COLO668 (cell line): ENCODE data around the gene FILIP1L.

Experiments
- DNase-seq: peaks from one replicate; lab custom pipeline; 2025; ENCODE audit not compliant: unreplicated experiment; lab: John Stamatoyannopoulos, UW

Gene FILIP1L

GRCh38 chr3:100125161-100125938 lies 11.0 kb upstream of the FILIP1L start:
- no peak for DNase-seq

- DNase-seq: no peak
These were observed 10.0 kb upstream of the FILIP1L start for GRCh38 chr3:100124201-100124761.

DNA sequence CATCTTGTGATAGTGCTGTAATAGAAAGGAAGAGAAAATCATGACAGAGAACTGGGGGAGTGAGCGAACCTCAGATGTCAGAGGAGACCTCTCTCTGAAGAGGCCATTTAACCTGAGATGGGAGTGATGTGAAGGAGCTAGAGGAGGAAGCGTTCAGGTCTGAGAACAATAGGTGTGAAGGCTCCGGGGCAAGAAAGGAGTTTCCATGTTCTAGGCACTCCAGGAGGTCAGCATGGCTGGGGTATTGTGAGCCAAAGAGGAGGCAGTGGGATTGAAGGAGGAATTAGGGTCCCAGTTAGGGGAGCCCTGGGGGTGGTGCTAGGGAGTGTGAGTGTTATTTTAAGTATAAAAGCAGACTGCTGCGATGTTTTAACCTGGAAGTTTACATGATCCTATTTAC lies 8.8 kb upstream of the FILIP1L start:
- no peak for DNase-seq

DNA sequence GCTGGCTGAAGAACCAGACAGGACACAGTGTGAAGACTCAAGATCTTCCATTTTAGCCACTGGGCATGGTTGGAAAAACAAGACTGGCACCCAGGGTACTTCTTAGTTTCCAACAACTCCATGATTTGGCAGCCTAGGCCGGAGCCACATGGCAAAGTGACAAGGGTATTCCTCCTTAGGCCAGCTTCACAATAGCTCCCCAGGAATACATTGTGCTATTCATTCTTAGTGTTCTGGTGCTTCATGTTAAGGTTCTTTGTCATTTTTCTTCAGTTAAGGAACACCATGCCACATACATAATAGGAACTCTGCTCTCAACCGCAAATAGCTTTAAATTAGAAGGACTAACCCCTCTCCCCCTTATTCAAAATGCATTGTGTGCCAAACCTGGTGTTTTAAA lies 8.0 kb upstream of the FILIP1L start:
- no peak for DNase-seq

DNA sequence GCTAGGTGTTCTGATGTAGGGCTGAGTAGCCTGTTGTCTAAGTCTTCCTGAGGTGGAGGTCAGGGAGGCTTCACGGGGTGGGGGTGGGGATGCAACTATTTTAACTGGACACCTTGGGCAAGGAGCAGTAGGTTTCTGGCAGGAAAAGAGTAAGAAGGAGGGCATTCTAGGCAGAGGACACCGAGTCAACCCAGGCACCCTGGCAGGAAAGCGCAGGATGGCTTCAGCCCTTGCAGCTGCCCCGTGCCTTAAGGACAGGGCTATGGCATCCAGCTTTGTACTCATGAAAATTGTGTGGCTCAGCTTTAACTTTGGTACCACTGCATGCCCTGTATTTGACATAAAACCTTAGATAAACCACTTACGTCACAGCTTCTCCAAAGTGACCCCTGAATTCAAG lies 6.4 kb upstream of the FILIP1L start:
- no peak for DNase-seq

- no peak for DNase-seq
These were observed 5.7 kb upstream of the FILIP1L start for GRCh38 chr3:100120012-100120411.

DNA sequence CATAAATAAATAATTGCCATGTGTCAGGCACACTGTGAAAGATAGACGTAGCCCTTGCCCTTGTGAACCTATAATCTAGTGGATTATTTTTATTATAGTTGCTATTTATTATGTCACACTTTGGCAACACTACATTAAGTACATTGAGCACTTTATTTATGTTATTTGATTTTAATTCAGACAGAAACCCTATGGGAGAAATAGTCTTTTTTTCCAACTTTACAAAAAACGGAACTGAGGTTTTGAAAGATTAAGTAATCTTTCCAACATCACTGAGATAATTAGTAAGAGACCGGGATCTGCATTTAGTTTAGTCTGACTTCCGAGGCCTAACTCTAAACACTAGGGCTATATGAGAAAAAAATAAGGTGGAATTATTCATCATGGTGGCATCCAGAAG lies 2.8 kb upstream of the FILIP1L start:
- DNase-seq: no peak

GRCh38 chr3:100113723-100114412 lies 433 bp downstream of the FILIP1L start:
- no peak for DNase-seq

- no peak for DNase-seq
These were observed 2.6 kb downstream of the FILIP1L start for GRCh38 chr3:100111728-100112127.

GRCh38 chr3:100110162-100110561 lies 4.1 kb downstream of the FILIP1L start:
- no peak for DNase-seq

DNA sequence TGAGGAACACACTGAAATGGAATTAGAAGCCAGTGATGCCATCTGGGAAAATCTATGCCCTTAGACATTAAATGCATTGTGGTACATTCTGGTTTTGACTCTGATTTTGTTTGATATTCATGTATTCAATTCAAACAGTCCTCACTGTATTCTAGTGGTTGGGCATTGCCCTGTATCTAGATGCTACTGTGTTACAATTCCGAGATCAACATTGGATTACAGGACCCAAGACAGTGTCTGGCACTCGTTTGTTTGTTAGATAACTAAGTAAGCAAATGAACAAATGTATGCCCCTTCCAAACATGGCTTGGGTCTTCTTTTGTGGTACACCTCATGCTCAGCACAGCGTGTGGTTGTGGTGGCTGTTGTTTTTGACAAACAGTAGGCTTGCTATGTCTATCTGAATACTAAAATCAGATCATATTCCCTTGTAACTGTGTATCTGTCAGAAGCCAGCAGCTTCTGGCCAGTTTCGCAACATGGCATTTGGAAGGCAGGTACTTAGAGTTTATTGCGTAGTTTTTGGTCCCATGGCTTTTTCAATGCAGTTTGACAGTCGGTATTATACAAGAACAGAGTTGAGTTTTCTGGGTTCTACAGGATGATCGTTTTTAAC lies 5.7 kb downstream of the FILIP1L start:
- no peak for DNase-seq

DNA sequence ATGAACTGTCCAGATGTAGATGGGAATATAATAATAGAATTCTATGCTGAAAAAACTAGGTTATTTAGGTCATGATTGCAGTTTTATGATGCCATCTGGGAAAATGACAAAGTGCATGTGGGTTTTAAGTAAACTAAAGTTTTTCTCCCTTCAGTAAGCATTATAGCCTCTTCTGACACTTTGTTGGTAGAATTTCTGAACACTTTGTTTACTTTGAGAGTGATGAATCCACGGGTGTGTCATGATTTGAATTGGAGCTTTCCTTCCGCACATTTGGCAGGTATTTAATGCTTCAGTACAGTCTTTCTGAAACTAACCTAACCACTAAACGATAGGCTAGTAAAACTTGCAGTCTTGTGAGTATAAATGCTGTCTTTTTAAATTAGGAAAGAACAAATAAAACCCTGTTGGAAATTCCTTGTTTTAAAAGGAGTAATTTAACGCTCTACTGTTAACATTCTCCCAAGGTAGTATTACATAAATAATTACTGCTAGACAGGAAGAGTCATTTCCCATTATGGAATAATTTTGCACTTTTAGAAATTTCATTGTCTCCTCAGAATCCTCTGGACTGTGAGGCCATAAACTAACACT lies 7.0 kb downstream of the FILIP1L start:
- no peak for DNase-seq

DNA sequence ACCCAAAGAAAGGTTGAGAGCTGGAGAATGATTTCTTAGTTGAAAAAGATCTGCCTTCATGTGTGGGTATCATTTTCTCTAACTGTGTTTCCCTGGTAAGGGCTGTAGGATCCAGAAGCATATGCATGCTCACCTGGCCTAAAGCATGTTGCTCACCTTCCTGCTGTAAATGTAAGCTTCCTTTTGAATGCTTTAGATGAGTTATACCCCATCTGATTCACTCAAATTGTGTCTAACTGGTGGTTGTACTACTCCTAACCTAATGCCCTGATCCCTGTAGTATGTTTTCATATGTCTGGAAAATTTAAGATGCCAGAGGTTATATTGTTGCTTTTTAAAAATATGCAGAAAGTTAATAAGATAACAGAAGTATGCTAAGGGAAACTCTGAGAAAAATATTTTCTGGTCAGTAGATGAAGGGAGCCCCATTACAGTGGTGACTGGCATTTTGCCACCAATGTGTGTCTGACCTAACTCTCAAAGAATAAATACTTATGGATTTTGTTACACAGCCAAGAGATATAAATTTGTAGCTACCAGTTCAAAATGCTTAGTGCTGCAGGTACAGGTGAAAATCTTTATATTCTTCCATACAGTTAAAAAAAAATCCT lies 7.7 kb downstream of the FILIP1L start:
- DNase-seq: no peak

DNA sequence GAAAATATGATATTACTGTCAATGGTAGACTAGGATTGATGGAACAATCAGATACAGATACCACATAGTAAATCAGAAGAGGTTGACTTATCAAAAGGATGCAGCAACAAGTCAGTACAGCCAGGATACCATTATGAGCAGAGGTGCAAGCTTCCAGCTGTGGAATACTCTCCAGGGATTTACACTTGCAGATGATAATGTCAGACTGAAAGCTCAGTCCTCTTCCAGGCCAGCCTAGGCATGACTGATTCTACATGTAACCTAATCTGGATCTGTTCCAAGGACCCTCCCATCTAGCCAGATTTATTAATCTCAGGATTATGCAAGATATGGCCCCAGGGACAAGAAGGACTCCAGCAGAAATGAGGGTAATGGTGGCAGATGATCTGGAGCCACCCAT lies 8.2 kb downstream of the FILIP1L start:
- no peak for DNase-seq

DNA sequence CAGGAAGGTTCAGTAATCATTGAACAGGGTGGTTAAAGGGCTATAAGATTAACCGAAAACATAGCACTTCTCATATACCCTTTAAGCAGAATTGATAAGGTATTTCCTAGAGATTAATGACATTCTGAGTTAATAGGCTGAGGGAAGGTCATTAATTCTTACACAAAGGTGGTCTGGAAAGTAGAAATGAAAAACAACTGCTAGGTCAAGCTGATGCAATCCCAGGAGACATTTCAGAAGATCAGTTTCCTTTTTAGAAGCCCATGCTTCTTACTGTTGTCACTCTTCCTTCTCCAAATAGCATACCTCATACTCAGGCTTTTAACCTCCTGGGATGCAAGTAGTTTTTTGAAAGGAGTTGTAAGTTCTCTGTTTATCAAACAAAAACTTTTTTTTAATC lies 8.8 kb downstream of the FILIP1L start:
- DNase-seq: no peak

- no peak for DNase-seq
These were observed 9.4 kb downstream of the FILIP1L start for GRCh38 chr3:100104817-100105413.

- DNase-seq: no peak
These were observed 9.9 kb downstream of the FILIP1L start for GRCh38 chr3:100104442-100104798.

DNA sequence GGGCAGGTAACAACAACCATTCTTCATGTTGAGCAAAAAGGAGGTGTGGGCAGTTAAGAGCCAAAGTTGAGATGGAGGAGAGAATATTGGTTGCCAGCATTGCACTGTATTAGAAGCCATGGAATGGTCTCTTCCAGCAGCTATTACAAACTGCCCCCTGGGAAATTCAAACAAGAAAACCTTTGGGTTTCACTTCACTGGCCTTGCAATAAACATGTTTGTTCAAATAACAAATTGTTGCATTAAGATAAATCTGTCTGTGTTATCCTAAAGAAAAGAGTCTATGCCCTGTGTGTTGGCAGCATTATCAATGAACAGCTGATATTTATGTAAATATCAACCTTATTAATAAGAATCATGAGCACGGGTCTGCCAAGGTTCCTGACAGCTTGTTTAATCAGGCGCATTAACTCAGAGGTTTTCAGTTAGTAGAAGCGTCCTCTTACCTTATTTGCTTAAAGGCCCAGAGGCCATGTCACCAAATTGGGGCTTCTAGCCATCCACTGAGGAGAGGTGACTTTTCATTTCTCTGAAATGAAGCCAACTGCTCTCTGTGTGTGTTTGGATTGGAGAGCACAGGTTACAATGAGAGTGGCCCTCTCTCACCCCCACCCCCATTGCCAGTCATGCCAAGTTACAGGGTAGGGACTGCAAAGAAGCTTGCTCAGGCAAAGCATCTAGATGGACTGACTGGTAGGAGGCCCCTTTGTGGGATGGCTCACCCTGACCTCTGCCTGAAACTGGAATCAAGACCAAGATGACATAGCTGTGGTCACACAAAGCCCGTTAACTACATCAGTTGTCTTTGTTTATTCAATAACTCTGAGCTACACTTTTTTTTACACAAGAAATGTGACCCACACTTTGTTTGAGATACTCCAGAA lies 10.5 kb downstream of the FILIP1L start:
- DNase-seq: no peak

- DNase-seq: no peak
These were observed 11.5 kb downstream of the FILIP1L start for GRCh38 chr3:100102757-100103156.

GRCh38 chr3:100100425-100100824 lies 13.9 kb downstream of the FILIP1L start:
- no peak for DNase-seq
